Measurements from ENCODE around the gene ANTXR1.

ANTXR1 gene

DNA sequence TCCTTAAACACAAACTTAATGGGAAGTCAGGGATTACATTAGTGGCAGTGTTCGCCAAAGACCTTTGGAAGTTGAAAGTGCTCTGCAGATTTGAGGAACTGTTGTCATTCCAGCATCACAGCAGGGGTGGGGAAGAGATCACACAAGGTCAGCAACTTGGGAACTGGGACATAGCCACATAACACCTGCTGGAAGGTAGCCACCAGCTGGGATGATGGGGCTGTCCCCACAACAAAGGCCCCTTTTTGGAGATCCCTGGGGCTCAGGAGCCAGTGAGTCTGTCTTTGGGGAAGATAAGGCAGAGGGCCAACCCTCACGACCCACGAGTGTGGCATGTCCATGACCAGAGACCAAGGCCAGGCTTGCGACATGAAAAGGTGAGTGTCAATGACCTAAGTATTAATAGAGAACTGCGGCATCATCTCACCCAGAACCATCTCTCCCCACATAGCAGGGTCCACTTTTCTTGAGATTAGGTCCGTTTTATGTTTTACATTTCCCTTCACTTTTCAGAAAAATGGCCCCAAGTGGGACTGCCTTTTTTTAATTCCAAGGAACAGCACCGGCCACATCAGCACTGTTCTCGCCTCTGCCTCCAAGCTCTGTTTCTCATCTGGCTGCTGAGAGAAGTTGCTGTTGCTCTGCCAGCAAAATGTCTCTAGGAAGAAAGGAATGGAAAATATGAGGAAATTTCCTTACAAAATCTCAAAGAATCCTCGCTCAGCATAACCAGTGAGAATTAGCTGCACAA lies 267.1 kb downstream of the ANTXR1 start:
- Histone ChIP-seq H3K9ac (ENCODE audit: low read depth, low read length, poor library complexity, severe bottlenecking) (no peak overlapping the region), H2AFZ (ENCODE audit: low read length) (no peak overlapping the region), H3K4me3 (ENCODE audit: low read length, poor library complexity, severe bottlenecking) (no peak overlapping the region), H3K36me3 (ENCODE audit: insufficient read depth, low read length) (no peaks in the 10 kb centered on the region), H3F3A (ENCODE audit: low read depth) (no peaks in the 10 kb centered on the region), H3K4me1 (ENCODE audit: insufficient read depth, low read length, poor library complexity, severe bottlenecking) (peaks cover 8% of the 10 kb centered on the region), H3K9me3 (ENCODE audit: insufficient read depth, low read depth, low read length) (no peaks in the 10 kb centered on the region), H3K27me3 (ENCODE audit: insufficient read depth, low read length, poor library complexity, severe bottlenecking) (no peaks in the 10 kb centered on the region), H3K9me2 (replicated peaks; ENCODE audit: low read depth, low read length) (no peaks in the 10 kb centered on the region), H4K20me1 (ENCODE audit: insufficient read depth, low read length, poor library complexity, severe bottlenecking) (no peaks in the 10 kb centered on the region), H3K4me2 (ENCODE audit: low read depth, low read length, poor library complexity, severe bottlenecking) (no peak overlapping the region), H3K79me2 (ENCODE audit: insufficient read depth, low read length) (no peaks in the 10 kb centered on the region)
- no peak for TF ChIP-seq EZH2phosphoT487 (IDR thresholded peaks at IDR 0.05; ENCODE audit: borderline replicate concordance)
- TF ChIP-seq, protein P1, sequence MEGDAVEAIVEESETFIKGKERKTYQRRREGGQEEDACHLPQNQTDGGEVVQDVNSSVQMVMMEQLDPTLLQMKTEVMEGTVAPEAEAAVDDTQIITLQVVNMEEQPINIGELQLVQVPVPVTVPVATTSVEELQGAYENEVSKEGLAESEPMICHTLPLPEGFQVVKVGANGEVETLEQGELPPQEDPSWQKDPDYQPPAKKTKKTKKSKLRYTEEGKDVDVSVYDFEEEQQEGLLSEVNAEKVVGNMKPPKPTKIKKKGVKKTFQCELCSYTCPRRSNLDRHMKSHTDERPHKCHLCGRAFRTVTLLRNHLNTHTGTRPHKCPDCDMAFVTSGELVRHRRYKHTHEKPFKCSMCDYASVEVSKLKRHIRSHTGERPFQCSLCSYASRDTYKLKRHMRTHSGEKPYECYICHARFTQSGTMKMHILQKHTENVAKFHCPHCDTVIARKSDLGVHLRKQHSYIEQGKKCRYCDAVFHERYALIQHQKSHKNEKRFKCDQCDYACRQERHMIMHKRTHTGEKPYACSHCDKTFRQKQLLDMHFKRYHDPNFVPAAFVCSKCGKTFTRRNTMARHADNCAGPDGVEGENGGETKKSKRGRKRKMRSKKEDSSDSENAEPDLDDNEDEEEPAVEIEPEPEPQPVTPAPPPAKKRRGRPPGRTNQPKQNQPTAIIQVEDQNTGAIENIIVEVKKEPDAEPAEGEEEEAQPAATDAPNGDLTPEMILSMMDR (conservative IDR thresholded peaks at IDR 0.05; ENCODE audit: low read length) = no peak

GRCh38 chr2:69280796-69281412 lies 267.9 kb downstream of the ANTXR1 start:
- Histone ChIP-seq H3K79me2 (ENCODE audit: insufficient read depth, low read length) (no peaks in the 10 kb centered on the region), H3K9ac (ENCODE audit: low read depth, low read length, poor library complexity, severe bottlenecking) (no peak overlapping the region), H3K9me3 (ENCODE audit: insufficient read depth, low read depth, low read length) (no peaks in the 10 kb centered on the region), H3K9me2 (replicated peaks; ENCODE audit: low read depth, low read length) (no peaks in the 10 kb centered on the region), H3K4me3 (ENCODE audit: low read length, poor library complexity, severe bottlenecking) (no peak overlapping the region), H3K27me3 (ENCODE audit: insufficient read depth, low read length, poor library complexity, severe bottlenecking) (no peaks in the 10 kb centered on the region), H3F3A (ENCODE audit: low read depth) (no peaks in the 10 kb centered on the region), H4K20me1 (ENCODE audit: insufficient read depth, low read length, poor library complexity, severe bottlenecking) (no peaks in the 10 kb centered on the region), H3K4me2 (ENCODE audit: low read depth, low read length, poor library complexity, severe bottlenecking) (no peak overlapping the region), H3K36me3 (ENCODE audit: insufficient read depth, low read length) (no peaks in the 10 kb centered on the region), H3K4me1 (ENCODE audit: insufficient read depth, low read length, poor library complexity, severe bottlenecking) (no peaks in the 10 kb centered on the region), H2AFZ (ENCODE audit: low read length) (no peak overlapping the region)
- TF ChIP-seq EZH2phosphoT487 (IDR thresholded peaks at IDR 0.05; ENCODE audit: borderline replicate concordance) = no peak
- TF ChIP-seq, protein P1 (conservative IDR thresholded peaks at IDR 0.05; ENCODE audit: low read length) = no peak

DNA sequence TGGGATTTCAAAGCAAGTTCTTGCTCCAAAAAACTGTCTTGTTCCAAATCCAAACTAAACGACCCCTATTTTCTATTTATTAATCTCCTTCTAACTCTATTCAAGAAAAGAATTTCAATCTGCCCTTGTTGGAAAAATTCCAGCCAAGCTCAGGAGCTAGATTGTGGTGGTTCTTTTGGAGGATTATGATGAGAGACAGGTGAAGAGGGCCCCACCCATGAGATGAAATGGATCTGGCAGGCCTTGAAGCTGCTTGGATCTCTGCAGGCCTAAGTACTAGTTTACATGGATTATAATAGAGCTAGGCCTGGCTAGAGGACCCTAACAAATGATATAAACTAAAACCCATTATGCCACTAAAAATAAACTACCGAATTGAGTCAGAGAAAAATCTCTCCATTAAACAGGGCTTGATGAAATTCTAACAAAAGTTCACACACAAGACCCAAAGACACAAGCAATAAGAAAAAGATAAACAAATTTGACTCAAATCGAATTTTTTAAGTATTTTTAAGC lies 272.5 kb downstream of the ANTXR1 start:
- H3K4me3 ChIP-seq (ENCODE audit: low read length, poor library complexity, severe bottlenecking) = no peak overlapping the region
- no peak overlapping the region for H3K4me2 ChIP-seq (ENCODE audit: low read depth, low read length, poor library complexity, severe bottlenecking)
- no peaks in the 10 kb centered on the region for H3K9me3 ChIP-seq (ENCODE audit: insufficient read depth, low read depth, low read length)
- no peaks in the 10 kb centered on the region for H3K79me2 ChIP-seq (ENCODE audit: insufficient read depth, low read length)
- TF ChIP-seq, protein P1 (conservative IDR thresholded peaks at IDR 0.05; ENCODE audit: low read length) = no peak
- TF ChIP-seq EZH2phosphoT487 (IDR thresholded peaks at IDR 0.05; ENCODE audit: borderline replicate concordance) = no peak
- peak overlapping the region; percentile 51 for H2AFZ ChIP-seq (ENCODE audit: low read length)
- no peaks in the 10 kb centered on the region for H3K9me2 ChIP-seq (replicated peaks; ENCODE audit: low read depth, low read length)
- H3K4me1 ChIP-seq (ENCODE audit: insufficient read depth, low read length, poor library complexity, severe bottlenecking) = no peaks in the 10 kb centered on the region
- no peaks in the 10 kb centered on the region for H4K20me1 ChIP-seq (ENCODE audit: insufficient read depth, low read length, poor library complexity, severe bottlenecking)
- no peak overlapping the region for H3K9ac ChIP-seq (ENCODE audit: low read depth, low read length, poor library complexity, severe bottlenecking)
- H3K27me3 ChIP-seq (ENCODE audit: insufficient read depth, low read length, poor library complexity, severe bottlenecking) = no peaks in the 10 kb centered on the region
- no peaks in the 10 kb centered on the region for H3F3A ChIP-seq (ENCODE audit: low read depth)
- no peaks in the 10 kb centered on the region for H3K36me3 ChIP-seq (ENCODE audit: insufficient read depth, low read length)
